Measurements from ENCODE around the gene TM9SF2. TPM values are rescaled to one million over a fixed set of nuclear protein-coding genes. Genes with fewer than 3 reads are reported as not detected.
"Not testable (repeated sequence)": the region's sequence is repeated elsewhere in the genome, so short reads cannot be mapped to it uniquely, and the experiment has no call there.

TM9SF2 gene
- total RNA-seq, 1 donor from 2014 or later: 118 TPM

DNA sequence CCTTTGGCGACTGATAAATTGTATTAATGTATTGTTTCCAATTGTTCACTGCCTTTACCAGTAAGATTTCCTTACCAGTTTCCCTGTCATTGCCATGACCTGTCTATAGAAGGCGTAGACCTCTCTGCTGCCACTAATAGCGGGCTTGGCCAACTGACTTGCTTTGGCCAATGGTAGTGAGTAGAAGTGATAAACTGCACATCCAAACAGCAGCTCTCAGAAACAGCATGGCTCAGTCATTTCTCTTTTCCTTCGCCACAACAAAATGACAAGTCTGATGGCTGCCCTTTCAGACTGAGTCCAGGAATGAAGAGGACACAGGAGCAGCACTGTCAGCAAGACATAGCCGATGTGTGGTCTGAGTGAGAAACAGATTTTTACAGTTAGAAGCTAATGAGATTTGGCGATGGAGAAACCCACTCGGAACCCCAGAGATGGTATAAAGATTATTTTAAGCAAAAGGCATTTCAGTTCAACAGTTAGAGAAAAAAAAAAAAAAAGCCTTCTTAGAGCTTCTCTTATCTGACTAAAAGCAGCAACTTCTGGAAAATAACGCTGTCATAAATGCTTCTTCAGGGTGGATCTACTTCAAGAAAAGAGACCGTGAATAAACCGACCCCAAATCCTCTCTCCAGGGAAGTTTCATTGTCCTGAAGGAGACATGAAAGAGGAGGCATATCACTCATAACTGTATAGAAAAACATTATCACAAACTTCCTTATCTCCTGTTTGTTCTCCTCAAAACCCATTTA lies 42.0 kb upstream of the TM9SF2 start:
- DNase-seq (ENCODE audit: low read depth) (no peak), FAIRE-seq (no peak)
- H4K20me1 ChIP-seq (ENCODE audit: insufficient read depth, low read length): no peaks in the 10 kb centered on the region
- Mint-ChIP-seq H3K4me3 (ENCODE audit: unreplicated experiment) (no peak overlapping the region), H3K4me1 (ENCODE audit: low read depth, unreplicated experiment) (no peaks in the 10 kb centered on the region), H3K36me3 (ENCODE audit: low read depth, unreplicated experiment) (no peaks in the 10 kb centered on the region), H3K27ac (ENCODE audit: unreplicated experiment) (no peak overlapping the region), H3K9me3 (ENCODE audit: unreplicated experiment) (peaks cover 5% of the 10 kb centered on the region), H3K27me3 (ENCODE audit: low read depth, unreplicated experiment) (no peaks in the 10 kb centered on the region)
- H3K36me3 ChIP-seq (ENCODE audit: insufficient read depth, low read length): no peaks in the 10 kb centered on the region
- no peaks in the 10 kb centered on the region for H3K27me3 ChIP-seq (ENCODE audit: insufficient read depth, low read length)
- no peaks in the 10 kb centered on the region for H3K4me1 ChIP-seq (ENCODE audit: insufficient read depth, low read length)
- H3K27ac ChIP-seq (ENCODE audit: low read depth, low read length): no peak overlapping the region
- TF ChIP-seq EZH2 (IDR thresholded peaks at IDR 0.05; ENCODE audit: insufficient read depth, low read length): no peak
- TF ChIP-seq, protein P1, sequence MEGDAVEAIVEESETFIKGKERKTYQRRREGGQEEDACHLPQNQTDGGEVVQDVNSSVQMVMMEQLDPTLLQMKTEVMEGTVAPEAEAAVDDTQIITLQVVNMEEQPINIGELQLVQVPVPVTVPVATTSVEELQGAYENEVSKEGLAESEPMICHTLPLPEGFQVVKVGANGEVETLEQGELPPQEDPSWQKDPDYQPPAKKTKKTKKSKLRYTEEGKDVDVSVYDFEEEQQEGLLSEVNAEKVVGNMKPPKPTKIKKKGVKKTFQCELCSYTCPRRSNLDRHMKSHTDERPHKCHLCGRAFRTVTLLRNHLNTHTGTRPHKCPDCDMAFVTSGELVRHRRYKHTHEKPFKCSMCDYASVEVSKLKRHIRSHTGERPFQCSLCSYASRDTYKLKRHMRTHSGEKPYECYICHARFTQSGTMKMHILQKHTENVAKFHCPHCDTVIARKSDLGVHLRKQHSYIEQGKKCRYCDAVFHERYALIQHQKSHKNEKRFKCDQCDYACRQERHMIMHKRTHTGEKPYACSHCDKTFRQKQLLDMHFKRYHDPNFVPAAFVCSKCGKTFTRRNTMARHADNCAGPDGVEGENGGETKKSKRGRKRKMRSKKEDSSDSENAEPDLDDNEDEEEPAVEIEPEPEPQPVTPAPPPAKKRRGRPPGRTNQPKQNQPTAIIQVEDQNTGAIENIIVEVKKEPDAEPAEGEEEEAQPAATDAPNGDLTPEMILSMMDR (IDR thresholded peaks at IDR 0.05; ENCODE audit: insufficient read depth, low read depth, low read length): no peak
- no peaks in the 10 kb centered on the region for H3K79me2 ChIP-seq (ENCODE audit: insufficient read depth, low read length)
- H3K4me2 ChIP-seq (ENCODE audit: low read length): no peak overlapping the region
- no peak overlapping the region for H3K9ac ChIP-seq (ENCODE audit: low read length)
- H3K9me3 ChIP-seq (ENCODE audit: insufficient read depth, low read depth, low read length): no peaks in the 10 kb centered on the region
- H2AFZ ChIP-seq (ENCODE audit: low read depth, low read length): no peak overlapping the region
- H3K4me3 ChIP-seq (ENCODE audit: insufficient read depth, low read depth, low read length): no peak overlapping the region

DNA sequence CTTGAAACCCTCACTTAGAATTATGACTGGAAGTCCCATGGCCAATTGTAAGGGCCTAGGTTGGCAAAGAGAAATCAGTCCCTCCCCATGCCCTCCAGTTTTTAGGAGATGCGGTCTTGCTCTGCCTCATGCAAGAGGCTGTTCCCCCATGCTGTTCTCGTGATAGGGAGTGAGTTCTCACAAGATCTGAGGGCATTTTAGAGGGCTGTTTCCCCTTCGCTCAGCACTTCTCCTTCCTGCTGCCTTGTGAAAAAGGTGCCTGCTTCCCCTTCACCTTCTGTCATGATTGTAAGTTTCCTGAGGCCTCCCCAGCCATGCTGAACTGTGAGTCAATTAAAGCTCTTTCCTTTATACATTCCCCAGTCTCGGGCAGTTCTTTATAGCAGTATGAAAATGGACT lies 40.5 kb upstream of the TM9SF2 start:
- not testable (repeated sequence) for DNase-seq (ENCODE audit: low read depth); FAIRE-seq; H3K4me2 ChIP-seq (ENCODE audit: low read length); H3K4me3 ChIP-seq (ENCODE audit: insufficient read depth, low read depth, low read length); H3K27ac Mint-ChIP-seq (ENCODE audit: unreplicated experiment); H3K27me3 Mint-ChIP-seq (ENCODE audit: low read depth, unreplicated experiment); H3K9ac ChIP-seq (ENCODE audit: low read length); H3K27ac ChIP-seq (ENCODE audit: low read depth, low read length); H3K4me1 Mint-ChIP-seq (ENCODE audit: low read depth, unreplicated experiment); H2AFZ ChIP-seq (ENCODE audit: low read depth, low read length); H3K9me3 Mint-ChIP-seq (ENCODE audit: unreplicated experiment); H3K36me3 Mint-ChIP-seq (ENCODE audit: low read depth, unreplicated experiment); H4K20me1 ChIP-seq (ENCODE audit: insufficient read depth, low read length); H3K27me3 ChIP-seq (ENCODE audit: insufficient read depth, low read length); H3K36me3 ChIP-seq (ENCODE audit: insufficient read depth, low read length); H3K79me2 ChIP-seq (ENCODE audit: insufficient read depth, low read length); H3K9me3 ChIP-seq (ENCODE audit: insufficient read depth, low read depth, low read length); H3K4me1 ChIP-seq (ENCODE audit: insufficient read depth, low read length); H3K4me3 Mint-ChIP-seq (ENCODE audit: unreplicated experiment)

DNA sequence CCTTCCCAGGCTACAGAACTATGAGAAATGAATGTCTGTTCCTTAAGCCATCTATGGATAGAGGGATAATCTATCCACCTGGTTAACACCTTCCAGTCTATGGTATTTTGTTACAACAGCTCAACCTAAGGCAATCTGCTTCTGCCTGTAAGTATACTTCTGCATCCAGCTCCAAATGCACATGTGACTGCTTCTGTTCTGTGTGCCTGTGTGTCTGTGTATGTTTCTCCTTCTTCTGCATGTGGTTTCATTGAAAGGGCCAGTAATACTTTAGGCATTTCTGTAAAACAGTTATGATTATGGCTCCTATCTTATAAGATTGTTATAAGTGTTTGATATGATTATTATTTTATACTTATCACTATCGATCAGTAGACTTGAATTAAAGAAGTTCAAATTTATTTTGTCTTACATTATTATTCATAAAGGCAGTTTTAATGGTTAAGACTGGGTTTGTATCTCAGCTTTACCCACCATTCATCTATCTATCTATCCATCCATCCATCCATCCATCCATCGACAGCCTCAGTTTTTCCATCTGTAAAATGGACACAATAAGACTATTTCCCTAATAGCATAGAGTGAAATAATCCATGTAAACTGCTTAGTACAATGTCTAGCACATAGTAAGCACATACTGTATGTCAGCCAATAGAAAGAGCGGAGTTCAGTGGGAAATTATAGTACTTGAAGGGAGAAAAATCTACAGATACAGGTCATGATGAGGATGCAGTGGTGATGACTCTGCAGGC lies 37.5 kb upstream of the TM9SF2 start:
- Histone ChIP-seq H3K4me3 (ENCODE audit: insufficient read depth, low read depth, low read length) (no peak overlapping the region), H3K9me3 (ENCODE audit: insufficient read depth, low read depth, low read length) (no peaks in the 10 kb centered on the region), H4K20me1 (ENCODE audit: insufficient read depth, low read length) (no peaks in the 10 kb centered on the region), H3K9ac (ENCODE audit: low read length) (no peak overlapping the region), H3K27ac (ENCODE audit: low read depth, low read length) (no peak overlapping the region), H3K4me2 (ENCODE audit: low read length) (no peak overlapping the region), H3K4me1 (ENCODE audit: insufficient read depth, low read length) (peaks cover 3% of the 10 kb centered on the region), H3K79me2 (ENCODE audit: insufficient read depth, low read length) (no peaks in the 10 kb centered on the region), H2AFZ (ENCODE audit: low read depth, low read length) (no peak overlapping the region), H3K27me3 (ENCODE audit: insufficient read depth, low read length) (peaks cover 2% of the 10 kb centered on the region), H3K36me3 (ENCODE audit: insufficient read depth, low read length) (no peaks in the 10 kb centered on the region)
- Mint-ChIP-seq H3K4me1 (ENCODE audit: low read depth, unreplicated experiment) (peaks cover 3% of the 10 kb centered on the region), H3K27ac (ENCODE audit: unreplicated experiment) (no peak overlapping the region), H3K36me3 (ENCODE audit: low read depth, unreplicated experiment) (no peaks in the 10 kb centered on the region), H3K4me3 (ENCODE audit: unreplicated experiment) (no peak overlapping the region), H3K9me3 (ENCODE audit: unreplicated experiment) (no peaks in the 10 kb centered on the region), H3K27me3 (ENCODE audit: low read depth, unreplicated experiment) (no peaks in the 10 kb centered on the region)
- FAIRE-seq: no peak
- no peak for TF ChIP-seq EZH2 (IDR thresholded peaks at IDR 0.05; ENCODE audit: insufficient read depth, low read length)
- DNase-seq (ENCODE audit: low read depth): no peak

Measured in astrocyte (in vitro differentiated cells and primary cell).